Ureter (tissue), 1 donor: ENCODE measurements around the gene RAB1A. TPM values are rescaled to one million over a fixed set of nuclear protein-coding genes. Genes with fewer than 3 reads are reported as not detected.

Experiments
- DNase-seq: peaks from one replicate; pipeline ENCODE4 v3.0.0-alpha.2; 2020; ENCODE audit warnings: low spot score
- total RNA-seq: library from RNA; stranded (reverse); gene quantifications from one replicate; pipeline ENCODE4 v1.2.4, GENCODE V29; 2023
- donor health status: DM: yes; HTN: yes; CAD: no.

The RAB1A gene
- total RNA-seq, 1 donor from 2014 or later, result 148 TPM

DNA sequence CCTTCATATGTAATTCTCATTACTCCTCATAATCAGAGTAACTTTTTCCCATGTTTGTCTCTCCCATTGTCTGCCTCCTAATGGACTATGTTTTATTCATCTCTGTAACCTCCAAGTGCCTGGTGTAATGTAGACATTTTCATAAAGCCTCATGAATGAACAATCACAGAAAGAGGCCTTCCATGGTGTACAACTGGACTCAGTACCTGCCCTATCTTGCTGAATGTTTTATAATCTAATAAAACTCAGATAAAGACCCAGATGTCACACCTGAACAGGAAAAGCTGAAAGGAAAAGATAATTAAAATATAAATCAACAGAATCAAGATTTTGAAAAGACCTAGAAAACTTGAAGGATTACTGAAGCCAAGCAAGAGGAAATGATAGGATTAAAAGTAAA, 36.7 kb downstream of the RAB1A start:
- no peak for DNase-seq

DNA sequence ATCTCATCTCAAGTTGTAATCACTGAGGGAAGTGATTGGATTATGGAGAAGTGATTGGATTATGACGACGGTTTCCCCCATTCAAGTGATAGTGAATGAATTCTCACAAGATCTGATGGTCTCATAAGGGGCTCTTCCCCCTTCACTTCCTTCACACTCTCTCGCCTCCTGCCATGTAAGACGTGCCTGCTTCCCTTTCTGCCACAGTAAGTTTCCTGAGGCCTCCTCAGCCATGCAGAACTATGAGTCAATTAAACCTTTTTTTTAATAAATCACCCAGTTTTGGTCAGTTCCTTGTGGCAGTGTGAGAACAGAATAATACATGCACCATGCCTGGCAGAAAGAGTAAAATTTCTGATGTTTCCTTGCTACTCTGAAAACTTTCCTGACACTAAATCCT, 37.1 kb downstream of the RAB1A start:
- DNase-seq, result no peak

DNA sequence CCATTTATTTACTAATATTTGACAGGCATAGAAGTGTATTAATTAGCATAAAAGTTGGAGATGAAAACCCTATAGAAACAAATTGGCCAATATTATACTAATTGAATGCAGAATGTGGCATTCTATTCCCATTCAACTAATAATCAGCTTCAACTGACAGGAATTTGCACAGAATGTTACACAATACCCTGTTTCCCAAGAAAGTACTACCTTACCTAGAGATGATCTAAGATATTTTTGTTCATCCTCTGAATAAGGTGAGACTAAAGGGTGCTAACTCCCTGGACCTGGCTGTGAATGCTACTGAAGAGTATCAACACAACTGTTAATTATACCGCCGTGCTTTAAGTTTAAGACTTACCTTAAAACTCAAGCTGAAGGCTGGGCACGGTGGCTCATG, 44.8 kb downstream of the RAB1A start:
- no peak for DNase-seq

DNA sequence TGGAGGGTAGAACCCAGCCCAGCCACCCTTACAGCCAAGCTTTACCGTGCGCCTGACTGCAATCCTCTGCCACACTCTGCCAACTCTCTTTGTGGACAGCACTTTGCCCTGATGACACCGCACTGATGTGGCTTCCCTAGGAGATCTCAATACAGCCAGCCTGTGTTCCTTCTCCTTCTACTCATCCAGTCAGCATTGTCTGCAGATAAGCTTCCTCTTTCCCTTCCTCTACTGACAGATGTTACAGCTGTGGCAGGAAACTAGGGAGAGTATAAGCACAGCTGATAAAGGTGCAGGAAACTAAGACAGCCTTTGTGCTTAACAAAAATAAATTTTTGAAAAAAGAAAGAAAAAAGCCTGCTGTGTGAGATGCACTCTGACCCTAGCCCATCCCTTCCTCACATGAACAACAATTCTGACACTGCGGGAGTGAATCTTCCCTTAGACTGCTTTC, 48.6 kb downstream of the RAB1A start:
- DNase-seq, result no peak

DNA sequence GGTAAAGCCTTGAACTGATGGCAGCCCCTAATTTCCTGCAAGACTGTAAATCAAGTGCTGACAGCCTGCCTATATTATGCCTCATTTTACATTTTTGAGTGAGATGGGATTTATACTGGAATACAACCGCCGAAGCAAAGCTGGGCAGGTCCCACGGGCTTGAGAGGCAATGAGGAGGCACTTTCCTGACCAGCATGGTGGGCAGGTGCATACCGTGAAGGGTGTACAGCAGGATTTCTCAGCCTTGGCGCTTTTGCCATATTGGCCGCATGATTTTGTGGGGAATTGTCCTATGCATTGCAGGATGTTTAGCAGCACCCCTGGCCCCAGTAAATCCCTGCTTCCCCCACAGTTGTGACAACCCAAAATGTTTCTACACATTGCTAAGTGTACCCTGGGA, 50.9 kb downstream of the RAB1A start:
- no peak for DNase-seq

DNA sequence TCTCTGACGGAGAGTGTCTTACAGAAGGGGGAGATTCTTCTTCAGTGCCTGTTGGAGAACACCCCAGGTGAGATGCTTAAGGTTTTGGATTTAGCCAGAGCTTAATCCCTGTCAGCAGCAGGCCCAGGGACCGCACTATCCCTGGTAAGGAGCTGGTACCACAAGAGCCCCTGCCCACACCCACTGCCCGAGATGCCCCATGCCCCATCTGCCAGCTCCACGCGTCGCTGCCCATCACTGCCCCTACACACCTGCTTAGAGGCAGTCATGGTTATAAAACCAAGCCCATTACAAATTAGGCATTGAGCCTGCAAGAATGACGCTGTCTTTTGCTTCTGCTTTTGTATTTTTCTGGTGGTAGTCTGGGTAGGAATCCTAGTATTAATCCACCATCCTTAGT, 52.0 kb downstream of the RAB1A start:
- DNase-seq, result no peak

DNA sequence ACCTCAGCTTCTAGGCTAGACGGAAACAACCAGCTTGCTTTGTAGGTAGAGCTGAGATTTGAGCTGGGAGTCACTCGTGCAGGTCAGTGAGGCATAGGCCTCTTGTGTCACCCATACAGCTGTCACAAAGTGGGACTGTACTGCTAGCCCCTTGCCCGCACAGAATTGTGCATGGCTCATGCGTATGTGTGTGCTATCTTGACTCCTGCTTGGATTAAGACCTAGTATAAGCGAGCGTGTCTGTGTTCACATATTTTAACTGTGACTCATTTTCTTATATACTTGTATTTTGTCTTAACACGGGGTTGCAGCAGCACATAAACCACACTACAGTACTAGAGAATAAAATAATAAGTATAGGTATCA, 53.6 kb downstream of the RAB1A start:
- DNase-seq, result no peak

DNA sequence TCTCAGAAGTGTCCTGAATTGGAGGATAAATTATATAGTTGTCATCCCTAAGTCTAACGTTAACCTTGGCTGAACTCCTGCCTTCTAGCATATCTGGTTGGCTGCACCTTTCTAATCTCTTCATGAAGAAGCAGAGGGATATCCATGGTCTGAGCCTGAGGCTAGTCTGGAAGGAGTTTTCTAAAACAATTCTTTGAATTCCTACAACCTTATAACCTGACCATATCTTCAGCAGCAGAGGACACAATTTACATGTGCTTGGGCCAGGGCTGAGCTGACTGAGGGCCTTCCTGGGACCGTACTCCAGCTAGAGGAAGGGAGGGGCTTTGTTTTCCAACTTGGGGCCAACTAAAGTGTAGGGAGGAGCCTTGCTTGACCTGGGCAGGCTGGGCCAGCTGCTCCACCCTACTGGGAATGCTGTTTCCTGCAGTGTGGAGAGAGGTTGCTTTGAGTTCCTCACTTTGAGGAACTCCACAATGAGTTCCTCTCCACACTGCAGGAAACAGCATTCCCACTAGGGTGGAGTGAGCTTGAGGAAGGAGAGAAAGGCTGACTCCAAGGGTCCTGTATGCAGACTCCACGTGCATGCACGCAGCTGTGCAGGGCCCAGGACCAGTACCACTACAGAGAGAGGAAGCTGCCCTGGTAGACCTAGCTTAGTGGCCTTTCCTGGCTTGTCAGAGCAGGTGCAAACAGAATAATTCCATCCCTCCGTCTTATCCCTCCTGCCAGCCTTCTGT, 54.1 kb downstream of the RAB1A start:
- no peak for DNase-seq

DNA sequence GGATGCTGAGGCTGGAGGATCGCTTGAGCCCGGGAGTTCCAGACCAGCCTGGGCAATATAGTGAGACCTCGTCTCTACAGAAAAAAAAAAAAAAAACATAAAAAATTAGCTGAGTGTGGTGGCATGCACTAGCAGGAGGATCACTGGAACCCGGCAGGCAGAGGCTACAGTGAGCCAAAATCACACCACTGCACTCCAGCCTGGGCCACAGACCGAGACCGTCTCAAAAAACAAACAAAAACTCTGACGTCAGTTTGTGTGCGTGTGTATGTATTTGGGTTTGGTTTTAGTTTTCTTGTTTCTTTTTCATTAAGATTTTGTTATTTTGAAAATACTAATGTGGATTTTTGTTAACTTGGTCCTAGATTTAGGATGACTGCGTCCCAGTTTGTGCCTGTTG, 54.7 kb downstream of the RAB1A start:
- DNase-seq, result no peak

DNA sequence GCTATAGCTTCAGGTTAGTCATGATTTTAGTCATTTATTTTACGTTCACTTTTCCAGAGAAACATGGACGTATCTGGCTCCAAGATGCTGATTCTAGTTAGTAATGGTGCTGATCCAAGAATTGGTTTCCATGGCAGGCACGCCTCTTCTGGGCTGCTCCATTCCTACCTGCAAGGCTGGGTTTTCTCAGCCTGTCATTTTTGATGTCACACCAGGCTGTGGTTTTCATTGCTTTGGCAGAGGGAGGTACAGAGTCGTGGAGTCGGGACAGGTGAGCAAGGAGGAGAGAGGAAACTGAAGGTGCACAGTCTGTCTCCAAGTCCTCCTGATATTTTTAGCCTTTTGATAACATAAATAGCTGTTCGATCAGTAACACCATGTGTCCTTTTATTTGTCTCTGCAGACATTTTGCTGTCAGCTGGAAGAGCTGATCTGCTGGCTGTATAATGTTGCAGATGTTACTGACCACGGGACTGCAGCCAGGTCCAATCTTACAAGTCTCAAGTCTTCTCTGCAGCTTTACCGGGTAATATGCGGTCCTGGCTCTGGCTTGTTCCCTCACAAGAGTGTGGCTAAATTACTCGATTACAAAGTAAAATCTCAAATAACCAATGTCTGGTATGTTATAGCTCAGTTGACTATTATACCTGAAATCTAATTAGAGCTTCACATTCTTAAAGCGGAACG, 55.9 kb downstream of the RAB1A start:
- no peak for DNase-seq

DNA sequence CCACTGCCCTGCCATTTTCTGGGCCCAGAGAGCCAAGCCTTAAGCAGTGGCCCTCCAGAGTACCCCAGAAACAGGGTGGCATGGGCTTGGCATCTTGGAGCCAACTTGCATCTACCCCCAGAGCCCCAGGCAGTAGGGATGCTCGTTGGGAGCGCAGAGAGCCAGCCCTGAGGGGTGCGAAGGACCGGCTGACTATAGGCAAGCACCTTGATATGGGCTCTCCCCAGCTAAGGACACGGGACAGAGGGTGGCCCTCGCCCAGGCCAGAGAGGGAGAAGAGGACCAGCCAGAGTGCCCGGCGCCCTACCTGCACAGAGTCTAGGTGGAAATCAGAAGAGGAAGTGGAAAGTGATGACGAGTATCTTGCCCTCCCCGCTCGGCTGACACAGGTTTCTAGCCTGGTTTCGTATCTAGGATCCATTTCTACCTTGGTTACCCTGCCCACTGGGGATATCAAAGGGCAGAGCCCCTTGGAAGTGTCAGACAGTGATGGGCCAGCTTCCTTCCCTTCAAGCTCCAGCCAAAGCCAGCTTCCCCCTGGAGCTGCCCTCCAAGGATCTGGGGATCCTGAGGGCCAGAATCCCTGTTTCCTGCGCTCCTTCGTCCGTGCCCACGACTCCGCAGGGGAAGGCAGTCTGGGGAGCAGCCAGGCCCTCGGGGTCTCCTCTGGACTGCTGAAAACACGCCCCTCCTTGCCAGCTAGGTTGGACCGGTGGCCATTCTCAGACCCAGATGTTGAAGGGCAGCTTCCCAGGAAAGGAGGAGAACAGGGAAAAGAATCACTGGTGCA, 57.5 kb downstream of the RAB1A start:
- no peak for DNase-seq

DNA sequence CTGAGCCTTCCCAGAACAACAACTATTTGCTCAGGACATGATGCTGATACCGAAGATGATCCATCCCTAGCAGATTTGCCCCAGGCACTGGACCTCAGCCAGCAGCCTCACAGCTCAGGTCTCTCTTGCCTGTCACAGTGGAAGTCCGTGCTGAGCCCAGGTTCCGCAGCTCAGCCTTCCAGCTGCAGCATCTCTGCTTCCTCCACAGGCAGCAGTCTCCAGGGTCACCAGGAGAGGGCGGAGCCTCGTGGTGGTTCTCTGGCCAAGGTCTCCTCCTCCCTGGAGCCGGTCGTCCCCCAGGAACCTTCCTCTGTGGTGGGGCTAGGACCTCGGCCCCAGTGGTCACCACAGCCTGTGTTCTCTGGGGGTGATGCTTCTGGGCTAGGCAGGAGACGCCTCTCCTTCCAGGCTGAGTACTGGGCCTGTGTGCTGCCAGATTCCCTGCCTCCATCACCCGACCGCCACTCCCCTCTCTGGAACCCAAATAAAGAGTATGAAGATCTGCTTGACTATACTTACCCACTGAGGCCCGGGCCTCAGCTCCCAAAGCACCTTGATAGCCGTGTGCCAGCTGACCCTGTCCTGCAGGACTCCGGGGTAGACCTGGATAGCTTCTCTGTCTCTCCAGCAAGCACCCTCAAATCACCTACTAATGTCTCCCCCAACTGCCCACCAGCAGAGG, 58.3 kb downstream of the RAB1A start:
- DNase-seq, result no peak

DNA sequence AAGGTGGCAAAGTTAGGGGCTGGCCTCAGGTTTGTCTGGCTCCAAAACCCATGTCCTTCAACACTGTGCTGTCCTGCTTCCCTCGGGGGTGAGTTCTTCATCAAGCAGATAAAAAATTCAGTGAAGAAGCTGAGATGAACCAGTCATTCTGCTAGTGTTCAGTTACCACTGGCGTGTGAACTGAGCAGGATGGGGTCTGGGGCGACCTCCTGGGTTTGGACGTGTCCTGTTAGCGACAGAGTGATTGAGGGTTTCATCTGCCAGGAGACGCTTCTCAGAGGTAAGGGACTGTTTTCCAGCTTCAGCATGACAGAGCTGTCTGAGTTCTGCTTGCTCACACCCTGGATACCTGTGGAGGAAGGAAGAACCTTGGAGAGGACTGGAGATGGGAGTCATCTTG, 59.0 kb downstream of the RAB1A start:
- DNase-seq, result no peak

DNA sequence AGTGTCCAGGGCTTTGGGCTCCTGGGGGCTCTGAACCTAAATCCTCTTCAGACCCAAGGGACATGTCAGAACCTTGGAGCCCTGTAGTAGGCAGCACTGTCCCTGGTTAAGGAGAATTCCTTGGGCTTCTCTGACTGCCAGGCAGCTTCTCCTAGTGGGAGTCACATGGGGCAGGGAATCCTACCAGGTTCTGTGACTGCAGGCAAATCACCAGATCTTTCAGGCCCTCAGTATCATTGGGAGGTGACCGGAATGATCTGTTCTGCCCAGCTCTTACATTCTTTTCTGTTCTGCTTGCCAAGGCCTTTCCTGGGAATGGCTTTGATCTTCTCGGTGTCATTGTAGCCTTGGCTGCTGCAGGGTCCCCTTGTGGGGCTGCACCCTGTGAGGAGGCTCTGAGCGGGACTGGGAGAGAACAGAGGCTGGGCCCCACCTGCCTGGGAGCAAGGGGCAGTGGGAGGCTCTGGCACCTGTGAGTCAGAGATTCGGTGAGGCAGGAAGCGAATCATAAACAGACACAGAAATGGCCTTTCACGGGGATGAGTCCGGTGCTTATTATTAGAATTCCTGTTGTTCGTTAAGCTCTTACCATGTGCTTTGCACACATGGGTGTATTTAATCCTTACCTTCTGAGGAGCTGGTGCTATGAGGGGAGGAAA, 59.6 kb downstream of the RAB1A start:
- no peak for DNase-seq

DNA sequence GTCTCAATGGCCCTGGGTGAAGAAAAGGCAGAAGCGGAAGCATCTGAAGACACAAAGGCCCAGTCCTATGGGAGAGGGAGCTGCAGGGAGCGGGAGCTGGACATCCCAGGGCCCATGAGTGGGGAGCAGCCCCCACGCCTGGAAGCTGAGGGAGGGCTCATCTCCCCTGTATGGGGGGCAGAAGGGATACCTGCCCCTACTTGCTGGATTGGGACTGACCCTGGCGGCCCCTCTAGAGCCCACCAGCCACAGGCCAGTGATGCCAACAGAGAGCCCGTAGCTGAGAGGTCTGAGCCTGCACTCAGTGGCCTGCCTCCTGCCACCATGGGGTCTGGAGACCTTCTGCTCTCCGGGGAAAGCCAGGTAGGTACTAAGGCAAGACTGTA, 60.5 kb downstream of the RAB1A start:
- DNase-seq, result no peak

DNA sequence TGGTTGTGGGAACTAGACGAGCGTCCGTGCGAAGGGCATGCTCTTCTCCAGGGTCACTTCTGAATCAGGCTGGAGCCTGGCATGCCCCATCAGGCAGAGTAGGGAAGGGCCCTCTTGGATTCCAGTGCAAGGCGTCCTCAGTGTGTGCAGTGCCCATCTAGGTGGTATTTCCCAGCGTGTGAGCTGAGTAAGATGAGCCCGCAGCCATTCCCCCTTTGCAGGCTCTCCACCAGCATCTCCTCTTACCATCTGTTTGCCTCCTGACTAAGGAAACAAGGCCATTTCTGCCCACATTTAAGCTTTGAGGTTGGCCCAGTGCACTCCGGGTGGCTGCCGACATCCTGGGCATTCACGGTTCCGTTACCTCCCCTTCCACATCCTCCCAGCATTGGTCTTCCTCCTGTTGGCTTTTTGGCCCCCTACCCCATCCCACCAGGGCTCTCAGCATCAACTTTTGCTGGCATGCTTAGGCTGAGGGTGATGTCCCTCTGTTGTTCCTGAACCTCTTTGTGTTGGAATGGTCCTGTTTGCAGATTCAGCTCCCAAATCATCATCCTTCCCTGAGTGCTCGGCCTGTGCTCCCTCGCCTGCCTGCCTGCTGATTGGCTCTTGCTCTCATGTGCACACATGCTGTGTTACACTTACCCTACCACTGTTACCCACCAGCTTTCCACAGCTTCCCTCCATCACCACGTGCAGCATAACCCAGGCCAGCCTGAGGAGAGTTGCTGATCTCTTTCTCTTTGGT, 61.9 kb downstream of the RAB1A start:
- DNase-seq, result no peak

DNA sequence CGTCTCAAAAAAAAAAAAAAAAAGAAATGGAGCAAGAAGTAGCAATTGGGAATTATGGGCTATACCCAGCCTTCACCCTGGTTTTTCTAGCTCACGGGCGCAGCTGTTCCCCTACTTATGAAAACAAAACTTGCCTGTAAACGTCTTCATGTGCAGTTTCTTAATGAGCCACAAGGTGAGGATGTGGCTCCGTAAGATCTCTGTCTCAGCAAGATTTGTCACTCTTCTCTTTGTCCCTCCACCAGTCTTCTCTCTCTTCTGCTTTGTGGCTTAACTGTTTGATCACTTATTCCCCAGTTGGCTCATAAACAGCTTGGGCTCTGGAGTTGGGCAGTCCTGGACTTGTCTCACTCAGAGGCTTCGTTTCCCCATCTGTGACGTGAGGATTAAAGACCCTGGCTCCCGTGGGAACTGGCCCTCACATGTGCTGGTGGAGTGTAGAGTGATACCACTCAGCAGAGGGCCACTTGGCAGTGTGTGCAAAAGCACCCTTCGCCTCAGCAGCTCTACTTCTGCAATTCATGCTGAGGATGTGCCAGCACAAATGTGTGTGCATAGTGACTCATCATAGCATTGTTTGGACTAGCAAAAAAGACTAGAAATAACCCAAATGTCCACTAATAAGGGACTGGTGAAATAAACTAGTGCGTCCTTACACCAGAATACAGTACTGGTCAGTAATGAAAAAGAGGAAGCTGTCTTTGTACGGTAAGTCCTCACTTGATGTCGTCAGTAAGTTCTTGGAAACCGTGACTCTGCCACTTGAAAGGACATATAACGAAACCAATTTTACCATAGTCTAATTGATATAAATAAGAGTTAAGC, 65.0 kb downstream of the RAB1A start:
- no peak for DNase-seq

DNA sequence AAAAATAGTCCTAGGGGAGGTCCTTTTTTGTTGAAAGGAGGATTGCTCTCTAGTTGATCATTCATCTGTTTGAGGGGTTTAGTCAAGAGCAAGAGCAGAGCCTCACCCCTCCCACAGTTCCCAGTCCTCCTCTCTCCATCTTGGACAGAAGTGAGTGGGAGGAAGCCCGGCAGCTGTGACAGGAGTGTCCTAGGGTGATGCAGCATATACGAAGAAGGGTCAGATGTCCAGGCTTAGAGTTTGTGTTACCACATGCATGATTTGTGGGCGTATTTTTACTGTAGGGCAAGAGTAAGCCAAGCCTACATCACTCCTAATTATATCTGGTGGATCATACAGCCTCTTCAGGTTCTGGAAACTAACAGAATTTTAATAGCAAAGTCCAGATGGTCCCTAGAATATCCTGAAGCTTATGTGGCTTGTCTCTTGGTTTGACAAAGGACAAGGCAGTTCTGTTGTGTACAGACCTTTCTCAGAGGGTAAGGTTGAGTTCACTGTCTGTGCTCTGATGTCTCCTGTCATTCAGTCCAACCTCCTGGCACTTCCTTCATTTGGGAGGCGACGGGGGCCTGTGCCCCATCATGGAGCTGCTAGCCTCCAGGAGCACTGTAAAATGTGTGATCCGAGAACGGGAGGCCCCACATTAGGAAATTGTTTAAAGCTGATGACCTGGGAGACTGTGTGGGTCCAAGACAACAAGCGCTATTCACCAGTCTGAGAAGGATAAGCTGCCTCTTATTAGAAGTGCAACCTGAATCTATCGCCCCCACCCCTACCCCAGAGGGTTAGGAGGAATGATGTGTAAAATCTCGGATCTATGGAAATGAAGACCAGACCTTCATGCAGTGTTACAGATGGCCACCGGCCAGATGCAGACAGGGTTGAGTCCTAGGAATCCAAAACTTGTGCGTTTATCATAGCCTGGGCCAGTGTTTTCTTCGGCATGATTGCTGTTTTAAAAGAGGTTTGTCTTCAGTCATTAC, 66.8 kb downstream of the RAB1A start:
- no peak for DNase-seq

DNA sequence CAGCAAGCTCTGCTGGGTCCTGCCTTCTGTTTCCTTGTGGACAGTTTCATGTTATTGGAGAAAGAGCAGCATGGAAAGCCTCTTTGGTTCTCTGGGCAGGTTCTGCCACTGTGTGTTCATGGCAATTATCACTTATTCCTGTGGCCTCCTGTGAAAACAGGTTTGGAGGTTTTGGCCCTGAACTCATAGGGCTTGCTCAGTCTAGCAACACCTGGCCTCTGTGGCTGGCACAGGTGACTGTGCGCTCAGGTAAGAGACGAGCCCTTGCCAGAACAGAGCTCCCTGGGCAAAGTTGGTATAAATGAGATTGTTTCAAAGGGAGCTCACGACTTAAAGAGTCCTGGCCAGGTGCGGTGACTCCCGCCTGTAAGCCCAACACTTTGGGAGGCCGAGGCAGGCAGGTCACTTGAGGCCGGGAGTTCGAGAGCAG, 68.0 kb downstream of the RAB1A start:
- DNase-seq, result no peak
